OCI-LY1 (cell line): Measurements from ENCODE around the gene CHRD.

Experiments used
- CTCF ChIP-seq: fragments of 200-600 bp; sonication (generic), shearing (Covaris generic); IDR thresholded peaks from 2 replicates; pipeline ENCODE4 v1.5.1; 2017; ENCODE audit warnings: mild to moderate bottlenecking, antibody characterized with exemption, low read length, moderate library complexity, mixed read lengths
- EZH2 ChIP-seq: fragments of 200-600 bp; sonication (generic), shearing (Covaris generic); IDR thresholded peaks from 2 replicates; pipeline ENCODE4 v1.8.0; 2017; ENCODE audit warnings: borderline replicate concordance, mixed run types, mild to moderate bottlenecking, antibody characterized with exemption, low read length, moderate library complexity, mixed read lengths

- TF ChIP-seq CTCF (no peak), EZH2 (no peak)
Observed at GRCh38 chr3:184381261-184382224, 1.7 kb downstream of the CHRD start.
